CD14-positive monocyte (primary cell): ENCODE measurements around the gene SYNE1. TPM values are rescaled to one million over a fixed set of nuclear protein-coding genes. Genes with fewer than 3 reads are reported as not detected.

Source experiments
- DNase-seq, 3 donors: peaks; one replicate each; pipeline ENCODE4 v3.0.0-alpha.2; 2011 to 2022
- H2AFZ ChIP-seq: 2 replicates; pipeline ENCODE4 v1.6.0; 2012; ENCODE audit warnings: mild to moderate bottlenecking, low read depth, low read length, inconsistent platforms; ENCODE audit not compliant: insufficient read depth, poor library complexity, severe bottlenecking
- H3K27ac ChIP-seq, 2 donors: 1 replicate in 1 of 2; 2 replicates in 1 of 2; pipeline ENCODE4 v1.5.1; 2012 to 2013; ENCODE audit warnings: low read length in 2 of 2, control low read depth in 1 of 2, inconsistent platforms in 1 of 2, low read depth in 1 of 2, mild to moderate bottlenecking in 1 of 2
- H3K27me3 ChIP-seq, 2 donors: one replicate each; pipeline versions ENCODE4 v1.6.0 to v1.6.1; 2011 to 2013; ENCODE audit warnings: low read length in 2 of 2; ENCODE audit not compliant: control insufficient read depth in 2 of 2, insufficient read depth in 2 of 2
- H3K36me3 ChIP-seq, 2 donors: replicated peaks in 1 of 2; 1 replicate in 1 of 2; 2 replicates in 1 of 2; pipeline versions ENCODE4 v1.5.1 to v1.6.1; 2012 to 2013; ENCODE audit warnings: low read length in 2 of 2, control low read depth in 1 of 2, inconsistent platforms in 1 of 2, mild to moderate bottlenecking in 1 of 2; ENCODE audit not compliant: insufficient read depth in 2 of 2, control insufficient read depth in 1 of 2
- H3K4me1 ChIP-seq, 2 donors: 1 replicate in 1 of 2; 2 replicates in 1 of 2; pipeline versions ENCODE4 v1.5.1 to v1.6.1; 2012 to 2013; ENCODE audit warnings: low read length in 2 of 2, control low read depth in 1 of 2, inconsistent platforms in 1 of 2, mild to moderate bottlenecking in 1 of 2, moderate library complexity in 1 of 2; ENCODE audit not compliant: insufficient read depth in 2 of 2, control insufficient read depth in 1 of 2
- H3K4me2 ChIP-seq: replicated peaks from 2 replicates; pipeline ENCODE3; 2012; ENCODE audit warnings: low read length, moderate library complexity, mild to moderate bottlenecking; ENCODE audit not compliant: poor library complexity, severe bottlenecking; ENCODE audit errors: extremely low read depth
- H3K4me3 ChIP-seq, 3 experiments: fragments of 200-600 bp in 1 of 3; sonication (generic) in 1 of 3; replicated peaks in 1 of 3; 1 replicate in 2 of 3; 2 replicates in 1 of 3; pipeline ENCODE4 v1.5.1; 2011 to 2013; ENCODE audit warnings: low read length in 3 of 3, mild to moderate bottlenecking in 3 of 3, control low read depth in 2 of 3, low read depth in 2 of 3, inconsistent platforms in 1 of 3, moderate library complexity in 1 of 3
- H3K79me2 ChIP-seq: 2 replicates; pipeline ENCODE4 v1.6.0; 2012; ENCODE audit warnings: mild to moderate bottlenecking, control low read depth, inconsistent platforms, low read length, moderate library complexity; ENCODE audit not compliant: insufficient read depth
- H3K9ac ChIP-seq: 2 replicates; pipeline ENCODE4 v1.6.0; 2017; ENCODE audit warnings: low read length, mild to moderate bottlenecking; ENCODE audit not compliant: insufficient read depth, poor library complexity, severe bottlenecking
- H3K9me3 ChIP-seq, 2 donors: replicated peaks in 1 of 2; 1 replicate in 1 of 2; 2 replicates in 1 of 2; pipeline versions ENCODE4 v1.5.1 to v1.6.1; 2012 to 2013; ENCODE audit warnings: low read length in 2 of 2, control low read depth in 1 of 2; ENCODE audit not compliant: control insufficient read depth in 1 of 2, insufficient read depth in 1 of 2
- H4K20me1 ChIP-seq: 2 replicates; pipeline ENCODE4 v1.6.0; 2012; ENCODE audit warnings: mild to moderate bottlenecking, low read length, control low read depth, moderate library complexity; ENCODE audit not compliant: insufficient read depth
- H3K27ac Mint-ChIP-seq, 7 donors: one replicate each; pipeline ENCODE4 v1.8.0; 2020; ENCODE audit warnings: mild to moderate bottlenecking in 7 of 7, mixed read lengths in 7 of 7, moderate library complexity in 6 of 7, inconsistent platforms in 2 of 7
- H3K27me3 Mint-ChIP-seq, 3 donors: one replicate each; pipeline ENCODE4 v1.8.0; 2021 to 2022; ENCODE audit warnings: low read depth in 3 of 3, mild to moderate bottlenecking in 3 of 3, mixed read lengths in 3 of 3, moderate library complexity in 3 of 3, inconsistent platforms in 1 of 3
- H3K36me3 Mint-ChIP-seq, 2 donors: one replicate each; pipeline ENCODE4 v1.8.0; 2020; ENCODE audit warnings: mixed read lengths in 2 of 2, inconsistent platforms in 1 of 2, mild to moderate bottlenecking in 1 of 2
- H3K4me1 Mint-ChIP-seq: one replicate; pipeline ENCODE4 v1.8.0; 2020; ENCODE audit warnings: mild to moderate bottlenecking, mixed read lengths
- H3K4me3 Mint-ChIP-seq, 2 donors: one replicate each; pipeline ENCODE4 v1.8.0; 2020; ENCODE audit warnings: mild to moderate bottlenecking in 2 of 2, mixed read lengths in 2 of 2, moderate library complexity in 1 of 2
- H3K9me3 Mint-ChIP-seq, 7 donors: one replicate each; pipeline ENCODE4 v1.8.0; 2020 to 2022; ENCODE audit warnings: mixed read lengths in 7 of 7, mild to moderate bottlenecking in 6 of 7, moderate library complexity in 6 of 7, inconsistent platforms in 2 of 7
- CTCF ChIP-seq: fragments of 200-600 bp; IDR thresholded peaks from one replicate; pipeline ENCODE4 v1.8.0; 2022; ENCODE audit warnings: antibody characterized with exemption, mild to moderate bottlenecking
- WGBS: methylation state at CpG from one replicate; pipeline ENCODE4 v1.1.5; 2013; ENCODE audit warnings: missing lambda C conversion rate; ENCODE audit not compliant: insufficient coverage; 5-methylcytosine and 5-hydroxymethylcytosine counted together
- intact Hi-C, 2 donors: fragments of 100-400 bp; cut with micrococcal nuclease; formaldehyde crosslinking; loops; one replicate each; pipeline versions ENCODE4 v1.15.0 to v1.15.1; 2023
- polyA plus RNA-seq, 3 donors: library from polyadenylated mRNA; depleted of rRNA in 1 of 3; unstranded in 2 of 3; stranded (reverse) in 1 of 3; fragments of 300-500 nt in 2 of 3; fragments of >200 nt in 1 of 3; fragmentation: Illumina TruSeq in 2 of 3; gene quantifications; 1 replicate in 2 of 3; 2 replicates in 1 of 3; pipeline ENCODE4 v1.2.3, GENCODE V29; 2012 to 2021

The SYNE1 gene
- polyA plus RNA-seq, 3 donors: 3.7 to 24.5 (median 8.1) TPM

GRCh38 chr6:152401978-152402377 lies 235.2 kb downstream of the SYNE1 start:
- H3K9me3 Mint-ChIP-seq: peaks cover 0 to 5% (median 0%) of the 10 kb centered on the region in 7 donors
- peaks cover 0 to 2% (median 0%) of the 10 kb centered on the region in 3 donors for H3K27me3 Mint-ChIP-seq
- no peaks in the 10 kb centered on the region for H3K27me3 ChIP-seq
- H3K27ac Mint-ChIP-seq: no peak overlapping the region
- H4K20me1 ChIP-seq: no peaks in the 10 kb centered on the region
- no peak overlapping the region for H3K4me2 ChIP-seq
- no peak overlapping the region for H3K4me3 Mint-ChIP-seq
- no peak for DNase-seq
- H3K4me3 ChIP-seq: no peak overlapping the region
- H3K4me1 ChIP-seq: no peaks in the 10 kb centered on the region
- WGBS: 100% methylated on average over 2 of the region's 3 CpGs
- no peak overlapping the region for H2AFZ ChIP-seq
- H3K79me2 ChIP-seq: no peaks in the 10 kb centered on the region
- H3K4me1 Mint-ChIP-seq: no peaks in the 10 kb centered on the region
- intact Hi-C loops: no loop called here
- H3K36me3 ChIP-seq: peaks cover 0 to 23% of the 10 kb centered on the region in 2 donors
- H3K9ac ChIP-seq: no peak overlapping the region
- H3K27ac ChIP-seq: no peak overlapping the region
- H3K36me3 Mint-ChIP-seq: peaks cover 21 to 28% of the 10 kb centered on the region in 2 donors
- H3K9me3 ChIP-seq: no peaks in the 10 kb centered on the region
- no peak for TF ChIP-seq CTCF

DNA sequence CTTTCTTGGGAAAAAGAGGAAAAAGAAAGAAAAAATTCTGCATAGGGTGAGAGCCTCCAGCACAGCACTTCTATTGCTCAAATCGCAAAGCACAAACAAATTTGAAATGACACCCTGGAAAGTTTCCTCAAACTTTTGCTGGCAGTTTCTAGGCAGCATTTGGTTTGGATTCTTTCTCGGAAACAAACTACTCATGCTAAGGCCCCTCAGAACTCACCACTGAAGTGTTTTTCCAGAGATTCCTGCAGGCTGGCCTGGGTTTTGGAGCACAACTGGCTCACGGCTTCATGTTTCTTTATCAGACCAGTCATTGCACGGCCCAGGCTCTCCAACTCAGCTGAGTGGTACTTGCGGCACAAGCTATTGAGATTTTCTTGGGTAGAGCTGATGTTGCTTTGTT lies 237.8 kb downstream of the SYNE1 start:
- 90% methylated on average over 4 of the region's 5 CpGs for WGBS

More for the DNA sequence above, 237.8 kb downstream of the SYNE1 start:
- Histone ChIP-seq H3K4me1 (no peaks in the 10 kb centered on the region), H3K27me3 (no peaks in the 10 kb centered on the region), H3K9me3 (no peaks in the 10 kb centered on the region), H3K4me3 (no peak overlapping the region), H3K36me3 (peaks cover 0 to 33% of the 10 kb centered on the region in 2 donors), H3K79me2 (no peaks in the 10 kb centered on the region), H4K20me1 (no peaks in the 10 kb centered on the region), H3K9ac (no peak overlapping the region), H2AFZ (no peak overlapping the region), H3K4me2 (no peak overlapping the region), H3K27ac (no peak overlapping the region)
- intact Hi-C loops: no loop called here
- Mint-ChIP-seq H3K9me3 (peaks cover 0 to 9% (median 0%) of the 10 kb centered on the region in 7 donors), H3K4me3 (no peak overlapping the region), H3K27ac (no peak overlapping the region), H3K27me3 (peaks cover 0 to 2% (median 2%) of the 10 kb centered on the region in 3 donors), H3K4me1 (no peaks in the 10 kb centered on the region), H3K36me3 (peaks cover 33 to 35% of the 10 kb centered on the region in 2 donors)
- no peak for DNase-seq
- TF ChIP-seq CTCF: no peak
